ENCODE results near the gene CLTCL1.
"Not testable (repeated sequence)": the region's sequence is repeated elsewhere in the genome, so short reads cannot be mapped to it uniquely, and the experiment has no call there.

The CLTCL1 gene

GRCh38 chr22:19216579-19216978 lies 74.9 kb downstream of the CLTCL1 start:
- DNase-seq = no peak

- DNase-seq = no peak
Observed at GRCh38 chr22:19215360-19215759, 76.2 kb downstream of the CLTCL1 start.

GRCh38 chr22:19214078-19214473 lies 77.4 kb downstream of the CLTCL1 start:
- DNase-seq = no peak

GRCh38 chr22:19213442-19214077 lies 78.0 kb downstream of the CLTCL1 start:
- no peak for DNase-seq

- DNase-seq = no peak
Observed at GRCh38 chr22:19213001-19213400, 78.5 kb downstream of the CLTCL1 start.

GRCh38 chr22:19212302-19212870 lies 79.1 kb downstream of the CLTCL1 start:
- DNase-seq = no peak

GRCh38 chr22:19210188-19210587 lies 81.3 kb downstream of the CLTCL1 start:
- DNase-seq = no peak

GRCh38 chr22:19208287-19208847 lies 83.2 kb downstream of the CLTCL1 start:
- DNase-seq = no peak

GRCh38 chr22:19207884-19208283 lies 83.6 kb downstream of the CLTCL1 start:
- DNase-seq = no peak

GRCh38 chr22:19207401-19207808 lies 84.1 kb downstream of the CLTCL1 start:
- no peak for DNase-seq

- DNase-seq = no peak
Observed at GRCh38 chr22:19206287-19206686, 85.2 kb downstream of the CLTCL1 start.

- no peak for DNase-seq
Observed at GRCh38 chr22:19204640-19205039, 86.9 kb downstream of the CLTCL1 start.

GRCh38 chr22:19203834-19204233 lies 87.7 kb downstream of the CLTCL1 start:
- no peak for DNase-seq

- not testable (repeated sequence) for DNase-seq
Observed at GRCh38 chr22:19202799-19203186, 88.7 kb downstream of the CLTCL1 start.

GRCh38 chr22:19201869-19202798 lies 89.4 kb downstream of the CLTCL1 start:
- no peak for DNase-seq

GRCh38 chr22:19201130-19201868 lies 90.2 kb downstream of the CLTCL1 start:
- no peak for DNase-seq

GRCh38 chr22:19199479-19199878 lies 92.0 kb downstream of the CLTCL1 start:
- no peak for DNase-seq

GRCh38 chr22:19197997-19198865 lies 93.3 kb downstream of the CLTCL1 start:
- no peak for DNase-seq

- no peak for DNase-seq
Observed at GRCh38 chr22:19196841-19197612, 94.5 kb downstream of the CLTCL1 start.

- no peak for DNase-seq
Observed at GRCh38 chr22:19195796-19196731, 95.5 kb downstream of the CLTCL1 start.

Data from activated CD8-positive, alpha-beta memory T cell treated with anti-CD3 and anti-CD28 coated beads, Interleukin-2, amount 50 U/mL, for 48 hours (primary cell).